CD4-positive, alpha-beta T cell treated with Interleukin-6 at 100 ng/mL for 8 hours (primary cell): ENCODE data around the gene CDKN3.
"Not testable (repeated sequence)": the region's sequence is repeated elsewhere in the genome, so short reads cannot be mapped to it uniquely, and the experiment has no call there.

Experiments
- DNase-seq: peaks from one replicate; pipeline ENCODE4 v3.0.0-alpha.2; 2020; ENCODE audit warnings: mixed read lengths, low spot score

CDKN3 gene

DNA sequence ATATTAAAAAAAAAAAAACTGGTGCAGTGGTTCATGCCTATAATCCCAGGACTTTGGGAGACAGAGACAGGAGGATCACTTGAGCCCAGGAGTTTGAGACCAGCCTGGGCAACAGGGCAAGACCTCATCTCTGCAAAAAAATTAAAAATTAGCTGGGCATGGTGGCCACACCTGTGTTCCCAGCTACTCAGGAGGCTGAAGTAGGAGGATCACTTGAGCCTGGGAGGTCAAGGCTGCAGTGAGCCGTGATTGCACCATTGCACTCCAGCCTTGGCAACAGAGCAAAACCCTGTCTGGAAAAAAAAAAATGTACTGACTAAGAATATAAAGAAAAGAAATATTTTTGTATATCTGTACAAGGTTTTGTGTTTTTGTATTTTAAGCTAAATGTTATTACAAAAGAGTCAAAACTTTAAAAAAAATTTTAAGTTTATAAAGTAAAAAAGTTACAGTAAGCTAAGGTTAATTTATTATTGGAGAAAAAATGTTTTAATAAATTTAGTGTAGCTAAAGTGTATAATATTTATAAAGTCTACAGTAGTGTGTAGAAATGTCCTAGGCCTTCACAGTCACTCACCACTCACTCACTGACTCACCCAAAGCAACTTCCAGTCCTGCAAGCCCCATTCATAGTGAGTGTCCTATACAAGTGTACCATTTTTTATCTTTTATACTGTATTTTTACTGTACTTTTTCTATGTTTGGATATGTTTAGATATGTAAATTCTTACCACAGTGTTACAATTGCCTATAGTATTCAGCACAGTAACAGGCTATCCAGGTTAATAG, 60.2 kb downstream of the CDKN3 start:
- not testable (repeated sequence) for DNase-seq

DNA sequence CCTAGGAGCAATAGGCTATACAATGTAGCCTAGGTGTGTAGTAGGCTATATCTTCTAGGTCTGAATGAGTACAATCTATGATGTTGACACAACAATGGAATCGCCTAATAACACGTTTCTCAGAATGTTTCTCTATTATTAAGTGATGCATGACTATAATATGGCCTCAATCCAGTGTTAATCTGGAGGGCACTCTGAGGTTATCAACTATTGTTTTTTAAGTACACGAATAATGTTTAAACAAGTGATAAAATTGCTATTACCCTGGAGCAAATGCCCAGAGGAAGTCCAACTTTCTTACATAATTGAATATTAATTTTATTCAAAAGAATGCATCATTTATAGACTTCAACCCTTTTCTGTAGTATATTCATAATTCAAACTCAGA, 60.8 kb downstream of the CDKN3 start:
- DNase-seq = no peak

DNA sequence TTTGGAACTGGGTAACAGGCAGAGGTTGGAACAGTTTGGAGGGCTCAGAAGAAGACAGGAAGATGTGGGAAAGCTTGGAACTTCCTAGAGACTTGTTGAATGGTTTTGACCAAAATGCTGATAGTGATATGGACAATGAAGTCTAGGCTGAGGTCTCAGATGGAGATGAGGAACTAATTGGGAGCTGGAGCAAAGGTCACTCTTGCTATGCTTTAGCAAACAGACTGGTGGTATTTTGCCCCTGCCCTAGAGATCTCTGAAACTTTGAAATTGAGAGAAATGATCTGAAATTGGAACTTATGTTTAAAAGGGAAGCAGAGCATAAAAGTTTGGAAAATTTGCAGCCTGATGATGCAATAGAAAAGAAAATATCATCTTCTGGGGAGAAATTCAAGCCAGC, 61.7 kb downstream of the CDKN3 start:
- not testable (repeated sequence) for DNase-seq

GRCh38 chr14:54459106-54459505, 62.3 kb downstream of the CDKN3 start:
- no peak for DNase-seq

DNA sequence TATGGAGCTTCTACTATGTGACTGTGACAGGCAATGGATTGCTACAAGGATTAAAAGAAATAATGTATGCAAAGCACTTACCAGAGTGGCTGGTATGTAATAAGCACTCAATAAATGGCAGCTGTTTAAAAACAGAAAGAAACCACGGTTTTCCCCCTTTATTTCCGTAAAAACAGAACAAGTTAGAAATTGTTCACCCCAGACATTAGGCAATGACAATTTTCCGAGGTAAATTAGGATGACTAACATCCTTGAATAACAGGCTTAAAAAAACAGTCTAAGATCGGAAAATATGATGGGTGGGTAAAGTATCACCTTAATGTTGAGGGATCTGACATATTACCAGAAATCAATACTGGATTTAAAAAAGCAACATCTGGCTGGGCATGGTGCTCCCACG, 65.2 kb downstream of the CDKN3 start:
- DNase-seq = no peak

DNA sequence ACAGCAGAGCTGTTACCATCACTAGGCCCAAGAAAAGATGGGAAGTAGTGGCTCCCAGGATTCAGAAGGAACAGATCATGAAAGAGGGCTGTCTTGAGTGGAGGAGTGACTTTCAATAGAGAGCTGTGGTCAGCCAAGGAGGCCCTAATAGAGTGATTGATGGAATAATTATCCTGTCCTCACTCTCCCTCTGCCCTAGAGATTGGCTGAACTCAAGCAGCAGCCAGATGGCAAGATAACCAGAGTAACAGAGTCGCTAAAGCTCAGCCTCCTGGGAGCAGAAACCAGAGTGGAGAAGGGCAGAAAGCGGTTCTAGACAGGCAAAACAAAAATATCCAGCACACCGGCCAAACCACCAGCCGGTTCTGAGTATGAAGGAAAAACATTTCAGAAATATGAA, 68.8 kb downstream of the CDKN3 start:
- no peak for DNase-seq

DNA sequence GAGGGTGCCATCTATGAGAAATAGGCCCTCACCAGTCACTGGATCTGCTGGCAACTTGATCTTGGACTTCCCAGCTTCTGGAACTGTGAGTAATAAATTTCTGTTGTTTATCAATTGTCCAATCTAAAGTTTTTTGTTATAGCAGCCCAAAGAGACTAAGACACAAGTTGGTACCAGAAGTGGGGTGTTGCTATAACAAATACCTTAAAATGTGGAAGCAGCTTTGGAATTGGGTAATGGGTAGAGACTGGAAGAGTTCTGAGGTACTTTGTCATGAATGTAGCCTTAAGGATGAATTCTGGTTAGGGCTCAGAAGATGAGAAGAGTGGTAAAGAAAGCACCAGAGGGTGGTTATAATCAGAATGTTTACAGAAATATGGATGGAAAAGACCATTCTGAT, 70.5 kb downstream of the CDKN3 start:
- DNase-seq = no peak
